ENCODE measurements around the gene PLET1.

DNA sequence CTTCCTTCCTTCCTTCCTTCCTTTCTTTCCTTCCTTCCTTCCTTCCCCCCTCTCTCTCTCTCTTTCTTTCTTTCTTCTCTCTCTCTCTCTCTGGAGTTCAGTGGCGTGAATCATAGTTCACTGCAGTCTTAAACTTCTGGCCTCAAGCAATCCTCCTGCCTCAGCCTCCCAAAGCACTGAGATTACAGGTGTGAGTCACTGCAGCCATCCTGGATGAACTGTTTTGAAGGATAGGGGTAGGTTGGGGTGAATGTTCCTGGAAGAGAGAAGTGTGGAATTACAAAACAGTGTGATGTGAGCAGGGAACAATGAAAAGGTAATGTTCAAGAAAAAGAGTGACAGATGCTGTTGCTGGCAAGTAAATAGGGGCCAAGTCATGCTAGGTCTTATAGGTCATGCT is 12.4 kb upstream of the PLET1 start:
- TF ChIP-seq, protein P1, sequence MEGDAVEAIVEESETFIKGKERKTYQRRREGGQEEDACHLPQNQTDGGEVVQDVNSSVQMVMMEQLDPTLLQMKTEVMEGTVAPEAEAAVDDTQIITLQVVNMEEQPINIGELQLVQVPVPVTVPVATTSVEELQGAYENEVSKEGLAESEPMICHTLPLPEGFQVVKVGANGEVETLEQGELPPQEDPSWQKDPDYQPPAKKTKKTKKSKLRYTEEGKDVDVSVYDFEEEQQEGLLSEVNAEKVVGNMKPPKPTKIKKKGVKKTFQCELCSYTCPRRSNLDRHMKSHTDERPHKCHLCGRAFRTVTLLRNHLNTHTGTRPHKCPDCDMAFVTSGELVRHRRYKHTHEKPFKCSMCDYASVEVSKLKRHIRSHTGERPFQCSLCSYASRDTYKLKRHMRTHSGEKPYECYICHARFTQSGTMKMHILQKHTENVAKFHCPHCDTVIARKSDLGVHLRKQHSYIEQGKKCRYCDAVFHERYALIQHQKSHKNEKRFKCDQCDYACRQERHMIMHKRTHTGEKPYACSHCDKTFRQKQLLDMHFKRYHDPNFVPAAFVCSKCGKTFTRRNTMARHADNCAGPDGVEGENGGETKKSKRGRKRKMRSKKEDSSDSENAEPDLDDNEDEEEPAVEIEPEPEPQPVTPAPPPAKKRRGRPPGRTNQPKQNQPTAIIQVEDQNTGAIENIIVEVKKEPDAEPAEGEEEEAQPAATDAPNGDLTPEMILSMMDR (IDR thresholded peaks at IDR 0.05; ENCODE audit: low read depth, low read length): no peak
- TF ChIP-seq EZH2phosphoT487 (IDR thresholded peaks at IDR 0.05; ENCODE audit: low read depth): no peak
